Activated B cell treated with CpG ODN at 0.5 μM for 24 hours (primary cell): ENCODE data around the gene FAT3. TPM values are rescaled to one million over a fixed set of nuclear protein-coding genes. Genes with fewer than 3 reads are reported as not detected.

ENCODE experiments used
- ATAC-seq: fragments of 200-7000 bp; cut with Tn5 transposase; one replicate; pipeline ENCODE4 v1.10.0; 2021; ENCODE audit warnings: low read depth, mild to moderate bottlenecking, moderate library complexity
- CTCF ChIA-PET: fragments of 350-600 bp; sonication (Branson Sonifier 250); formaldehyde crosslinking; loops from one replicate; lab custom pipeline; 2021; ENCODE audit warnings: antibody characterized with exemption; lab: Charles Lee
- POLR2A ChIA-PET: fragments of 350-600 bp; sonication (Branson Sonifier 250); formaldehyde crosslinking; loops from one replicate; lab custom pipeline; 2021; ENCODE audit warnings: antibody characterized with exemption; lab: Charles Lee
- DNase-seq: peaks from one replicate; pipeline ENCODE4 v3.0.0; 2022
- H3K27ac Mint-ChIP-seq: one replicate; pipeline ENCODE4 v1.8.0; 2020; ENCODE audit warnings: mixed read lengths
- H3K27me3 Mint-ChIP-seq: one replicate; pipeline ENCODE4 v1.8.0; 2021; ENCODE audit warnings: mixed read lengths
- H3K36me3 Mint-ChIP-seq: one replicate; pipeline ENCODE4 v1.8.0; 2021; ENCODE audit warnings: low read depth, mixed read lengths
- H3K4me1 Mint-ChIP-seq: one replicate; pipeline ENCODE4 v1.8.0; 2021; ENCODE audit warnings: mixed read lengths
- H3K4me3 Mint-ChIP-seq: one replicate; pipeline ENCODE4 v1.8.0; 2020; ENCODE audit warnings: mild to moderate bottlenecking, mixed read lengths
- H3K9me3 Mint-ChIP-seq: one replicate; pipeline ENCODE4 v1.8.0; 2020; ENCODE audit warnings: mixed read lengths
- CTCF ChIP-seq: fragments of 200-600 bp; IDR thresholded peaks from one replicate; pipeline ENCODE4 v1.8.0; 2022; ENCODE audit warnings: antibody characterized with exemption, mild to moderate bottlenecking
- intact Hi-C: fragments of 100-400 bp; cut with micrococcal nuclease; formaldehyde crosslinking; loops from one replicate; pipeline ENCODE4 v1.15.1; 2024
- total RNA-seq: library from RNA; stranded (reverse); gene quantifications from 2 replicates; pipeline ENCODE4 v1.2.3, GENCODE V29; 2022

The FAT3 gene
- total RNA-seq, 1 donor from 2014 or later = not detected

- DNase-seq = no peak
- ATAC-seq = no peak
- TF ChIP-seq CTCF = no peak
- ChIA-PET CTCF (no interaction called here), POLR2A (no interaction called here)
- no peak overlapping the region for H3K27ac Mint-ChIP-seq
- no peak overlapping the region for H3K4me3 Mint-ChIP-seq
- no peaks in the 10 kb centered on the region for H3K4me1 Mint-ChIP-seq
- no peaks in the 10 kb centered on the region for H3K27me3 Mint-ChIP-seq
- no peaks in the 10 kb centered on the region for H3K9me3 Mint-ChIP-seq
- no peaks in the 10 kb centered on the region for H3K36me3 Mint-ChIP-seq
- intact Hi-C loops = no loop called here
These were observed 24.6 kb downstream of the FAT3 start for GRCh38 chr11:92249156-92249753.

GRCh38 chr11:92251980-92252379, 27.4 kb downstream of the FAT3 start:
- DNase-seq = no peak
- Mint-ChIP-seq H3K4me3 (no peak overlapping the region), H3K4me1 (no peaks in the 10 kb centered on the region), H3K9me3 (no peaks in the 10 kb centered on the region), H3K36me3 (no peaks in the 10 kb centered on the region), H3K27ac (no peak overlapping the region), H3K27me3 (no peaks in the 10 kb centered on the region)
- no peak for TF ChIP-seq CTCF
- intact Hi-C loops = no loop called here
- ChIA-PET POLR2A (no interaction called here), CTCF (no interaction called here)
- no peak for ATAC-seq

GRCh38 chr11:92253421-92253820, 28.8 kb downstream of the FAT3 start:
- no peaks in the 10 kb centered on the region for H3K27me3 Mint-ChIP-seq
- no peaks in the 10 kb centered on the region for H3K4me1 Mint-ChIP-seq
- H3K4me3 Mint-ChIP-seq = no peak overlapping the region
- DNase-seq (no peak), ATAC-seq (no peak)
- intact Hi-C loops = no loop called here
- no peaks in the 10 kb centered on the region for H3K36me3 Mint-ChIP-seq
- ChIA-PET CTCF (no interaction called here), POLR2A (no interaction called here)
- H3K9me3 Mint-ChIP-seq = no peaks in the 10 kb centered on the region
- no peak overlapping the region for H3K27ac Mint-ChIP-seq
- TF ChIP-seq CTCF = no peak

- DNase-seq (no peak), ATAC-seq (no peak)
- Mint-ChIP-seq H3K9me3 (no peaks in the 10 kb centered on the region), H3K4me1 (no peaks in the 10 kb centered on the region), H3K27ac (no peak overlapping the region), H3K27me3 (no peaks in the 10 kb centered on the region), H3K36me3 (no peaks in the 10 kb centered on the region), H3K4me3 (no peak overlapping the region)
- intact Hi-C loops = no loop called here
- ChIA-PET POLR2A (no interaction called here), CTCF (no interaction called here)
- no peak for TF ChIP-seq CTCF
These were observed 29.3 kb downstream of the FAT3 start for GRCh38 chr11:92253945-92254344.

- ChIA-PET CTCF (no interaction called here), POLR2A (no interaction called here)
- Mint-ChIP-seq H3K4me1 (no peaks in the 10 kb centered on the region), H3K36me3 (no peaks in the 10 kb centered on the region), H3K9me3 (no peaks in the 10 kb centered on the region), H3K27ac (no peak overlapping the region), H3K4me3 (no peak overlapping the region), H3K27me3 (no peaks in the 10 kb centered on the region)
- ATAC-seq (no peak), DNase-seq (no peak)
- intact Hi-C loops = no loop called here
- TF ChIP-seq CTCF = no peak
These were observed 32.9 kb downstream of the FAT3 start for GRCh38 chr11:92257536-92257935.
